GM10266 (cell line): ENCODE data around the gene MIEN1.

Experiments
- DNase-seq: peaks from one replicate; pipeline ENCODE4 v3.0.0; 2012; ENCODE audit errors: extremely low spot score
- TF ChIP-seq, protein P1 (sequence below): IDR thresholded peaks from 2 replicates; pipeline ENCODE4 v1.5.1; 2012; ENCODE audit warnings: mild to moderate bottlenecking, low read depth; ENCODE audit not compliant: control insufficient read depth, insufficient read depth; ENCODE audit errors: missing control alignments

MIEN1 gene

GRCh38 chr17:39737760-39738567 lies 7.6 kb upstream of the MIEN1 start, which contains the start of gene GRB7:
Gene GRB7 (plus strand): TSS chr17:39737938. CDS start chr17:39742302, 4,364 bp downstream.
- DNase-seq: no peak
- TF ChIP-seq, protein P1, sequence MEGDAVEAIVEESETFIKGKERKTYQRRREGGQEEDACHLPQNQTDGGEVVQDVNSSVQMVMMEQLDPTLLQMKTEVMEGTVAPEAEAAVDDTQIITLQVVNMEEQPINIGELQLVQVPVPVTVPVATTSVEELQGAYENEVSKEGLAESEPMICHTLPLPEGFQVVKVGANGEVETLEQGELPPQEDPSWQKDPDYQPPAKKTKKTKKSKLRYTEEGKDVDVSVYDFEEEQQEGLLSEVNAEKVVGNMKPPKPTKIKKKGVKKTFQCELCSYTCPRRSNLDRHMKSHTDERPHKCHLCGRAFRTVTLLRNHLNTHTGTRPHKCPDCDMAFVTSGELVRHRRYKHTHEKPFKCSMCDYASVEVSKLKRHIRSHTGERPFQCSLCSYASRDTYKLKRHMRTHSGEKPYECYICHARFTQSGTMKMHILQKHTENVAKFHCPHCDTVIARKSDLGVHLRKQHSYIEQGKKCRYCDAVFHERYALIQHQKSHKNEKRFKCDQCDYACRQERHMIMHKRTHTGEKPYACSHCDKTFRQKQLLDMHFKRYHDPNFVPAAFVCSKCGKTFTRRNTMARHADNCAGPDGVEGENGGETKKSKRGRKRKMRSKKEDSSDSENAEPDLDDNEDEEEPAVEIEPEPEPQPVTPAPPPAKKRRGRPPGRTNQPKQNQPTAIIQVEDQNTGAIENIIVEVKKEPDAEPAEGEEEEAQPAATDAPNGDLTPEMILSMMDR: no peak

- DNase-seq: no peak
- TF ChIP-seq, protein P1: no peak
Observed at GRCh38 chr17:39737206-39737759, 7.0 kb upstream of the MIEN1 start.

DNA sequence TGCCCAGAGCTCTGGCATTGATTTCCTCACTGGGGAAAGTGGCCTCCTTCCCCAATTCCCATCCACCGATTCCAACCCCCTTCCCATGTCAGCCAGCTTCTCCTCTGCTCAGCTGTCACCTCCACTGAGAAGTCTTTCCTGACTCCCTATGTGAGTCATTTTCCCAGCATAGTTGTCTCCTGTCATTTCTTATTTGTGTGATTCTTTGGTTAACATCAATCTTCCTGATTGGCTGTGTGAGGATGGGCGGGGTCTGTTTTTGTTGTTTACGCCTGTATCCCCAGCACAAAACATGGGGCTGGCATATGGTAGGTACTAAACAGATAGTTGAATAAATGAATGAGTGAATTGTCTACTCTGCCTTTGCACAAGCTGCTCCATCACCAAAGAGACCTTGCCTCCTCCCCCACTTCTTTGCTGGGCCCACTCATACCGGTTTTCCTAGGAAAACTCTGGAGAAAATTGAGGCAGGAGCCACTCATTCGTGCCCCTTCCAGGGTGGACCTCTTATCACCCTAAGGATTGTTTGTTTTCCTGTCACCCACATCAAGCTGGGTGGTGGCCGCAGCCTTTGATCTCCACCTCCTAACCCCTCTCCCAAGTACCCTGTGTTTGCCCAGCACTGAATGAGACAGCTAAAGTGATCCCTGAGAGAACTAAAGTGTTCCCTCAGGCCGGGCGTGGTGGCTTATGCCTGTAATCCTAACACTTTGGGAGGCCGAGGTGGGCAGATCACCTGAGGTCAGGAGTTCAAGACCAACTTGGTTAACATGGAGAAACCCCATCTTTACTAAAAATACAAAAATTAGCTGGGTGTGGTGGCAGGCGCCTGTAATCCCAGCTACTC lies 6.2 kb upstream of the MIEN1 start:
- no peak for DNase-seq
- TF ChIP-seq, protein P1: no peak

- DNase-seq: no peak
- TF ChIP-seq, protein P1: no peak
Observed at GRCh38 chr17:39735882-39736281, 5.5 kb upstream of the MIEN1 start.

DNA sequence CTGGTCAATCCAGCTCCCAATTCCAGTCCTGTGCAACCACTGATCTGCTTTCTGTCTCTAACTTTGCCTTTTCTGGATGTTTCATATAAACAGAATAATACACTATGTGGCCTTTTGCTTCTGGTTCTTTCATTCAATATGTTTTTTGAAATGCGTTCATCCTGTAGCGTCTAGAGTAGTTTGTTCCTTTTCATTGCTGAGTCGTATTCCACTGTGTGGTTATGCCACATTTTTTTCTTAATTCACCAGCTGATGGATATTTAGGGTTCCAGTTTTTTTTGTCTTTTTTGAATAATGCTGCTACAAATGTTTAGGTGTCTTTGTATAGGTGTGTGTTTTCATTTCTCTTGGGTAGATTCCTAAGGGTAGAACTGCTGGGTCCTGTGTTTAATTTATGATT lies 2.3 kb upstream of the MIEN1 start:
- TF ChIP-seq, protein P1: no peak

DNA sequence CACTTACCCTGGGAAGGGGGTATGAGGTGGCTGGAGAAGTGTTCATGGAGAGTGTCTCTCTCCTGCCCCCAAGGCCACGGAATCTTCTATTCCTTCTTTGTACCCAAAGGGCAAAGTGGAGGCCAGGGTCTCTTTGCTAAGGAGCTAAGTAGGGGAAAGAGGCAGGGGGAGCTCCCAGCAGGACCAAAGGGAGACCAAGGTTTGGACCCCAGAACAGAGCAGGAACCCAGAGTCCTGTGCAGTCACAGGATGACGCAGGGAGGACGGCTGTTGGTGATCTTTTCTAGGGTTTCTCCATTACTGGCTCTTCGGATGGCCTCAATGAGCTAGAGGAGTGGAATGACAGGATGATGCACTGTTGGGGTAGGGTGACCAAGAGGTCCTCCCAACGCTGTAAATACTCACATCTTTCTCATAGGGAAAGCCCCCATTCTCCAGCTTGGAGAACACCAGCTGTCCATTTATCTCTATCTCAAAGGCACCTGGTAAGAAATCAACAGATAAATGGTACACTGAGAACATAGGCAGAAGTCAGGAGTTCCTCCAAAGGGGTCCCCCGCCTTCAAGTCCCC lies 966 bp downstream of the MIEN1 start:
- DNase-seq: no peak

More for the DNA sequence above, 2.3 kb upstream of the MIEN1 start:
- no peak for DNase-seq

More for the DNA sequence above, 966 bp downstream of the MIEN1 start:
- TF ChIP-seq, protein P1: no peak
